ENCODE measurements around the gene NOA1. TPM values are rescaled to one million over a fixed set of nuclear protein-coding genes. Genes with fewer than 3 reads are reported as not detected.
"Not testable (repeated sequence)": the region's sequence is repeated elsewhere in the genome, so short reads cannot be mapped to it uniquely, and the experiment has no call there.

Gene NOA1
- polyA plus RNA-seq, 4 donors, result 11.4 to 28.6 (median 15.2) TPM

- DNase-seq (no peak), FAIRE-seq (no peak)
- Histone ChIP-seq H3K36me3 (ENCODE audit: control insufficient read depth in 3 of 3, insufficient read depth in 2 of 3, low read depth in 1 of 3, low read length in 3 of 3) (peaks cover 0 to 22% (median 2%) of the 10 kb centered on the region in 3 donors), H3K27ac (ENCODE audit: low read depth in 1 of 3, low read length in 2 of 3) (no peak overlapping the region), H3K9me3 (ENCODE audit: control insufficient read depth in 2 of 2, insufficient read depth in 1 of 2, low read depth in 1 of 2, low read length in 1 of 2) (no peaks in the 10 kb centered on the region), H3K27me3 (ENCODE audit: control insufficient read depth in 3 of 3, insufficient read depth in 3 of 3, low read length in 3 of 3) (no peaks in the 10 kb centered on the region), H3K4me3 (ENCODE audit: low read depth in 1 of 3, low read length in 3 of 3) (no peak overlapping the region), H3K4me1 (ENCODE audit: control insufficient read depth in 3 of 3, insufficient read depth in 2 of 3, low read depth in 1 of 3, low read length in 2 of 3) (no peaks in the 10 kb centered on the region)
- WGBS, 3 donors, result 62 to 66% (median 63%) methylated on average over 3 of the region's 3 CpGs
Measured at GRCh38 chr4:56941403-56941802, 36.0 kb downstream of the NOA1 start.

- no peak for FAIRE-seq
- no peak overlapping the region for H3K4me3 ChIP-seq (ENCODE audit: low read depth in 1 of 3, low read length in 3 of 3)
Measured at GRCh38 chr4:56940971-56941370, 36.4 kb downstream of the NOA1 start.

GRCh38 chr4:56940403-56940802 is 37.0 kb downstream of the NOA1 start:
- H3K4me1 ChIP-seq (ENCODE audit: control insufficient read depth in 3 of 3, insufficient read depth in 2 of 3, low read depth in 1 of 3, low read length in 2 of 3), result no peaks in the 10 kb centered on the region
- no peak overlapping the region for H3K4me3 ChIP-seq (ENCODE audit: low read depth in 1 of 3, low read length in 3 of 3)
- H3K27me3 ChIP-seq (ENCODE audit: control insufficient read depth in 3 of 3, insufficient read depth in 3 of 3, low read length in 3 of 3), result no peaks in the 10 kb centered on the region
- FAIRE-seq (no peak), DNase-seq (no peak)
- H3K36me3 ChIP-seq (ENCODE audit: control insufficient read depth in 3 of 3, insufficient read depth in 2 of 3, low read depth in 1 of 3, low read length in 3 of 3), result peaks cover 0 to 23% (median 2%) of the 10 kb centered on the region in 3 donors
- no peaks in the 10 kb centered on the region for H3K9me3 ChIP-seq (ENCODE audit: control insufficient read depth in 2 of 2, insufficient read depth in 1 of 2, low read depth in 1 of 2, low read length in 1 of 2)
- 96 to 97% (median 96%) methylated on average over 12 of the region's 12 CpGs for WGBS, 3 donors
- H3K27ac ChIP-seq (ENCODE audit: low read depth in 1 of 3, low read length in 2 of 3), result no peak overlapping the region

More at GRCh38 chr4:56940971-56941370, 36.4 kb downstream of the NOA1 start:
- Histone ChIP-seq H3K27me3 (ENCODE audit: control insufficient read depth in 3 of 3, insufficient read depth in 3 of 3, low read length in 3 of 3) (no peaks in the 10 kb centered on the region), H3K9me3 (ENCODE audit: control insufficient read depth in 2 of 2, insufficient read depth in 1 of 2, low read depth in 1 of 2, low read length in 1 of 2) (no peaks in the 10 kb centered on the region), H3K27ac (ENCODE audit: low read depth in 1 of 3, low read length in 2 of 3) (no peak overlapping the region), H3K4me1 (ENCODE audit: control insufficient read depth in 3 of 3, insufficient read depth in 2 of 3, low read depth in 1 of 3, low read length in 2 of 3) (no peaks in the 10 kb centered on the region), H3K36me3 (ENCODE audit: control insufficient read depth in 3 of 3, insufficient read depth in 2 of 3, low read depth in 1 of 3, low read length in 3 of 3) (peaks cover 0 to 23% (median 2%) of the 10 kb centered on the region in 3 donors)
- DNase-seq, result no peak

- H3K4me3 ChIP-seq (ENCODE audit: low read depth in 1 of 3, low read length in 3 of 3); H3K9me3 ChIP-seq (ENCODE audit: control insufficient read depth in 2 of 2, insufficient read depth in 1 of 2, low read depth in 1 of 2, low read length in 1 of 2); H3K27ac ChIP-seq (ENCODE audit: low read depth in 1 of 3, low read length in 2 of 3); FAIRE-seq; H3K4me1 ChIP-seq (ENCODE audit: control insufficient read depth in 3 of 3, insufficient read depth in 2 of 3, low read depth in 1 of 3, low read length in 2 of 3); DNase-seq; H3K27me3 ChIP-seq (ENCODE audit: control insufficient read depth in 3 of 3, insufficient read depth in 3 of 3, low read length in 3 of 3): not testable (repeated sequence)
- H3K36me3 ChIP-seq (ENCODE audit: control insufficient read depth in 3 of 3, insufficient read depth in 2 of 3, low read depth in 1 of 3, low read length in 3 of 3), result peaks cover 0 to 23% (median 2%) of the 10 kb centered on the region in 3 donors
- 97 to 98% (median 98%) methylated on average over 14 of the region's 14 CpGs for WGBS, 3 donors
Measured at GRCh38 chr4:56939826-56940225, 37.6 kb downstream of the NOA1 start.

GRCh38 chr4:56937262-56937661 is 40.1 kb downstream of the NOA1 start:
- FAIRE-seq, result no peak
- no peak overlapping the region for H3K27ac ChIP-seq (ENCODE audit: low read depth in 1 of 3, low read length in 2 of 3)
- no peaks in the 10 kb centered on the region for H3K4me1 ChIP-seq (ENCODE audit: control insufficient read depth in 3 of 3, insufficient read depth in 2 of 3, low read depth in 1 of 3, low read length in 2 of 3)
- no peak overlapping the region for H3K4me3 ChIP-seq (ENCODE audit: low read depth in 1 of 3, low read length in 3 of 3)
- no peak for DNase-seq
- H3K9me3 ChIP-seq (ENCODE audit: control insufficient read depth in 2 of 2, insufficient read depth in 1 of 2, low read depth in 1 of 2, low read length in 1 of 2), result no peaks in the 10 kb centered on the region
- peaks cover 0 to 23% (median 5%) of the 10 kb centered on the region in 3 donors for H3K36me3 ChIP-seq (ENCODE audit: control insufficient read depth in 3 of 3, insufficient read depth in 2 of 3, low read depth in 1 of 3, low read length in 3 of 3)
- WGBS, 3 donors, result 93 to 96% (median 94%) methylated on average over 6 of the region's 6 CpGs
- H3K27me3 ChIP-seq (ENCODE audit: control insufficient read depth in 3 of 3, insufficient read depth in 3 of 3, low read length in 3 of 3), result no peaks in the 10 kb centered on the region

- H3K4me1 ChIP-seq (ENCODE audit: control insufficient read depth in 3 of 3, insufficient read depth in 2 of 3, low read depth in 1 of 3, low read length in 2 of 3), result no peaks in the 10 kb centered on the region
- peaks cover 9 to 29% (median 12%) of the 10 kb centered on the region in 3 donors for H3K36me3 ChIP-seq (ENCODE audit: control insufficient read depth in 3 of 3, insufficient read depth in 2 of 3, low read depth in 1 of 3, low read length in 3 of 3)
- H3K27ac ChIP-seq (ENCODE audit: low read depth in 1 of 3, low read length in 2 of 3), result no peak overlapping the region
- FAIRE-seq (no peak), DNase-seq (no peak)
- H3K4me3 ChIP-seq (ENCODE audit: low read depth in 1 of 3, low read length in 3 of 3), result no peak overlapping the region
- H3K9me3 ChIP-seq (ENCODE audit: control insufficient read depth in 2 of 2, insufficient read depth in 1 of 2, low read depth in 1 of 2, low read length in 1 of 2), result peaks cover 0 to 2% of the 10 kb centered on the region in 2 donors
- no peaks in the 10 kb centered on the region for H3K27me3 ChIP-seq (ENCODE audit: control insufficient read depth in 3 of 3, insufficient read depth in 3 of 3, low read length in 3 of 3)
- 73 to 84% (median 77%) methylated on average over 4 of the region's 4 CpGs for WGBS, 3 donors
Measured at GRCh38 chr4:56931924-56932323, 45.5 kb downstream of the NOA1 start.

- FAIRE-seq, result no peak
- H3K27me3 ChIP-seq (ENCODE audit: control insufficient read depth in 3 of 3, insufficient read depth in 3 of 3, low read length in 3 of 3), result no peaks in the 10 kb centered on the region
- 95 to 99% (median 96%) methylated on average over 7 of the region's 7 CpGs for WGBS, 3 donors
- peaks cover 9 to 33% (median 12%) of the 10 kb centered on the region in 3 donors for H3K36me3 ChIP-seq (ENCODE audit: control insufficient read depth in 3 of 3, insufficient read depth in 2 of 3, low read depth in 1 of 3, low read length in 3 of 3)
- no peak for DNase-seq
- no peak overlapping the region for H3K27ac ChIP-seq (ENCODE audit: low read depth in 1 of 3, low read length in 2 of 3)
- H3K9me3 ChIP-seq (ENCODE audit: control insufficient read depth in 2 of 2, insufficient read depth in 1 of 2, low read depth in 1 of 2, low read length in 1 of 2), result peaks cover 0 to 2% of the 10 kb centered on the region in 2 donors
- H3K4me1 ChIP-seq (ENCODE audit: control insufficient read depth in 3 of 3, insufficient read depth in 2 of 3, low read depth in 1 of 3, low read length in 2 of 3), result no peaks in the 10 kb centered on the region
- no peak overlapping the region for H3K4me3 ChIP-seq (ENCODE audit: low read depth in 1 of 3, low read length in 3 of 3)
Measured at GRCh38 chr4:56930638-56931037, 46.8 kb downstream of the NOA1 start.

GRCh38 chr4:56927196-56927595 is 50.2 kb downstream of the NOA1 start:
- Histone ChIP-seq H3K27ac (ENCODE audit: low read depth in 1 of 3, low read length in 2 of 3) (no peak overlapping the region), H3K36me3 (ENCODE audit: control insufficient read depth in 3 of 3, insufficient read depth in 2 of 3, low read depth in 1 of 3, low read length in 3 of 3) (peaks cover 10 to 51% (median 12%) of the 10 kb centered on the region in 3 donors), H3K9me3 (ENCODE audit: control insufficient read depth in 2 of 2, insufficient read depth in 1 of 2, low read depth in 1 of 2, low read length in 1 of 2) (peaks cover 0 to 2% of the 10 kb centered on the region in 2 donors), H3K4me3 (ENCODE audit: low read depth in 1 of 3, low read length in 3 of 3) (no peak overlapping the region), H3K4me1 (ENCODE audit: control insufficient read depth in 3 of 3, insufficient read depth in 2 of 3, low read depth in 1 of 3, low read length in 2 of 3) (no peaks in the 10 kb centered on the region), H3K27me3 (ENCODE audit: control insufficient read depth in 3 of 3, insufficient read depth in 3 of 3, low read length in 3 of 3) (no peaks in the 10 kb centered on the region)
- whole genome bisulfite sequencing, 3 donors, result 67 to 76% (median 72%) methylated on average over 2 of the region's 2 CpGs
- DNase-seq, result no peak
- FAIRE-seq, result no peak

GRCh38 chr4:56914977-56915376 is 62.4 kb downstream of the NOA1 start:
- FAIRE-seq; DNase-seq; H3K9me3 ChIP-seq (ENCODE audit: control insufficient read depth in 2 of 2, insufficient read depth in 1 of 2, low read depth in 1 of 2, low read length in 1 of 2); H3K27me3 ChIP-seq (ENCODE audit: control insufficient read depth in 3 of 3, insufficient read depth in 3 of 3, low read length in 3 of 3); H3K27ac ChIP-seq (ENCODE audit: low read depth in 1 of 3, low read length in 2 of 3); H3K4me3 ChIP-seq (ENCODE audit: low read depth in 1 of 3, low read length in 3 of 3): not testable (repeated sequence)
- 95 to 96% (median 96%) methylated on average over 12 of the region's 12 CpGs for WGBS, 3 donors
- Histone ChIP-seq H3K4me1 (ENCODE audit: control insufficient read depth in 3 of 3, insufficient read depth in 2 of 3, low read depth in 1 of 3, low read length in 2 of 3) (peaks cover 1 to 14% (median 5%) of the 10 kb centered on the region in 3 donors), H3K36me3 (ENCODE audit: control insufficient read depth in 3 of 3, insufficient read depth in 2 of 3, low read depth in 1 of 3, low read length in 3 of 3) (peaks cover 0 to 31% (median 6%) of the 10 kb centered on the region in 3 donors)

Measured in small intestine (tissue), 7 donors.